ENCODE results near the gene MS4A7.

- TF ChIP-seq CTCF (conservative IDR thresholded peaks at IDR 0.05; ENCODE audit: low read length) (no peak), EZH2phosphoT487 (IDR thresholded peaks at IDR 0.05; ENCODE audit: borderline replicate concordance, low read depth, low read length) (no peak)
These were observed 3.0 kb upstream of the MS4A7 start for GRCh38 chr11:60375316-60375715.

All from OCI-LY7 (cell line).